Raji (cell line): ENCODE data around the gene TMEM131.

Experiments used
- POLR2A ChIP-seq: IDR thresholded peaks from 2 replicates; pipeline ENCODE4 v1.6.1; 2011; ENCODE audit warnings: low read depth, low read length, control low read depth; ENCODE audit not compliant: insufficient read depth

TMEM131 gene

GRCh38 chr2:97995734-97996624 lies at the start of gene TMEM131:
Gene TMEM131 (minus strand): TSS chr2:97995948. CDS start chr2:97995662, 286 bp downstream.
- TF ChIP-seq POLR2A = peak; percentile 70

DNA sequence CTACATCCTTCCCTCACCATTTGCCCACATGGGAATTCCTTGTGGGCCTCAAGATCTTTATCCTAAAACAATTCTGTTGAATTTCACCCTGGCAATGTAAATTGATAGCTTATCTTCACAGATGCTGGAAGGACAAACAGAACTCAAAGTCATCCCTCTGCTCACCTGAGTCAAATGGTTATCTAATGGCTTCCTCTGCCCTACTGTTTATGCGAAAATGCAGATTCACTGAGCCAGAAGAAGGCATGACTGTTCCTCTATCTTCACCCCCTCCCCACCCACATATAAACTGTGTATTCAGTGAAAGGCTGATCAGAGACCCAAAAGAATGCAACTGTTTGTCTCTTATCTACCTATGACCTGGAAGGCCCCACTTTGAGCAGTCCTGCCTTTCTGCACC lies 47.4 kb upstream of the TMEM131 start:
- TF ChIP-seq POLR2A = no peak

GRCh38 chr2:98040331-98040939 lies 44.7 kb upstream of the TMEM131 start:
- no peak for TF ChIP-seq POLR2A

DNA sequence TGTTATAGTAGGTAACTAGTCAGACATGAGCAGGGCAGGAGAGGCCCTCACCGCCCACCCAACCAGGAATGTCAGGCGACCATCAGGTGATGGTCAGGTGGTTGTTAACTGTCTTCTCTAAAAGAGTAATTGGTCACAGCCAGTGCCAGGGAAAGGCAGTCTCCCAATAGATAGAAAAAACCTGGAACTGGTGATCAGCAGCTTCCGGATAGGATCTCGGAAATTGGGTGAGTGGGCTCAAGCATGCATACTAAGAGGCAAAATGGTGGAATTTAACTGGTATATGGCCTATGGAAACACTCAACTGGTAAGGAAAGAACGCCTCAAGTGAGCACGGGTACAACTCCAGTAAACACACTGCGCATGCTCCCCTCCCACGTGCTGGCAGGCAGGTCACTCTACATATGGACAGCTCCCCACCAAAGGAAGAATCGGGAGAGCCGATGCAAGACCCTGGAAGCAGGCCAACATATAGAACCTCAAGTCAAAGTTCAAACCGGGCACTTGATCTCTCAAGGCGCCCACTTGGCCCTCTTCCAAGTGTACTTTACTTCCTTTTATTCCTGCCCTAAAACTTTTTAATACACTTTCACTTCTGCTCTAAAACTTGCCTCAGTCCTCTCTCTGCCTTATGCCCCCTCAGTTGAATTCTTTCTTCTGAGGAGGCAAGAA lies 43.5 kb upstream of the TMEM131 start:
- no peak for TF ChIP-seq POLR2A

GRCh38 chr2:98037666-98038336 lies 42.1 kb upstream of the TMEM131 start:
- no peak for TF ChIP-seq POLR2A

DNA sequence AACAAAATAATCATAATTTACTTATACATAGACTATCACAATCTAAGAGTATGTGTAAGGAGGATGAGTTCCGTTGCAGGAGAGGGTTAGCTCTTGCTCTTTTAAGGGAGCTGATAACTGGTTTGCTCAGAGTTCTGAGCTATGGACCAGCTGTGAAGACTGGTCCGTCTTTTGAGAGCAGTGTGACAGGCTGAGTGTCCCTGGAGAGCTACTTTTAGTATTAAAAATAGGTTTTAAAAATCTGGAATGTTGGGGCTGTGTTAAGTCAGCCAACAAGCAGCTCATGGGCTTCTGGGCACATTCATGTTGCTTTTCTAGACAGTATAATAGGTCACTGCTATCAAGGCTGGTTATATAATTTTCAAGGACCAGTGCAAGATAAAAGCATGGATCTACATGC lies 41.5 kb upstream of the TMEM131 start:
- no peak for TF ChIP-seq POLR2A

DNA sequence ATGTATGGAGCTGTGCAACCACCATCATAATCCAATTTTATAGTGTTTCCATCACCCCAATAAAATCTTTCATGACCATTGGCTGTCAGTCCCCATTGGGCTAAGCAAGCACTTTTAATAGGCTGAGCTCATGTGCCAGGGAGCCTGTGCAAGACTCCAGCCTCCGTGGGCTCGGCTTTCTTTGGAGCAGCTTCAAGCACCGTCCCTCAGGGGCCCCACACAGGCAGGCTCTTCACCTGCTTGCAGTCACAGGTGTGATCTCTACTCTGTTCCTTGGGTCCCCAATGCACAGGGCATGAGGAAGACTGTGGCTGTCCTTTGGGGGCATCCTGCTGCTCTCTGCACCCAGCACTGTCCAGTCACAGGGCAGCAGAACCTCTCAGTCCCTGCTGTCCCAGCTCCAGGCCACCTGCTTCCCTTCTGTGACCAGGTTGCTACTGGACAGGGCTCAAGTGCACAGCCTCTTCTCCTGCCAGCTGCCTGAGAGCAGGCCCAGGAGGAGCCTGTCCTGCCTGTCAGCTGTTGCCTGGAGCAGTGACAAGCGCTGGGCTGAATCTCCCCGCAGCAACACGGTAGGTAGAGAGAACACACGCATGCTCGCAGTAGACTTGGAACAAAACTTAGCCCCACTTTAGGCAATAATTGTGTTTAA lies 40.7 kb upstream of the TMEM131 start:
- no peak for TF ChIP-seq POLR2A

DNA sequence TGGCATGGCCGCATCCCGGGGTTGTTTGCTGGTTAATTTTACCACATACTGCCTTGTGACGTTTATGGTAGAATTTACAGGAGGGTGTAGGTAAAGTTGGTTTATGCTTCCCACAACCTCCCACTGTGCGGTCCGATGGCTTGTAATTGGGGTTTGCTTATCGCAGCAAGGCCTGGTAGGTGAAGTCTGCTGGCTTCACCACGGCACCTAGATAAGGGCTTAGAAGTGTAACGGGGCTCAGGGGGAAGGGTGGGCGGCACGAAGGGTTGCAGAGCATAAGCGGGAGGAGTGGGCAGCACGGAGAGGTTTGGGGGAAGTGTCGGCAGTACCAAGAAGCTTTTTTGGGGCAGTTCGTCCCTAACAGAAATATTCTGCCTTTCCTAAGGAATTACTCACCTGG lies 39.0 kb upstream of the TMEM131 start:
- no peak for TF ChIP-seq POLR2A

GRCh38 chr2:98032086-98032485 lies 36.3 kb upstream of the TMEM131 start:
- TF ChIP-seq POLR2A = no peak

GRCh38 chr2:98029718-98030222 lies 34.0 kb upstream of the TMEM131 start:
- no peak for TF ChIP-seq POLR2A

GRCh38 chr2:98028931-98029717 lies 33.4 kb upstream of the TMEM131 start:
- no peak for TF ChIP-seq POLR2A

GRCh38 chr2:98028101-98028561 lies 32.4 kb upstream of the TMEM131 start:
- no peak for TF ChIP-seq POLR2A

GRCh38 chr2:98027538-98027937 lies 31.8 kb upstream of the TMEM131 start:
- TF ChIP-seq POLR2A = peak; percentile 37; the same call in 1 of the 2 replicates
